ENCODE data around the gene TEX51.

Gene TEX51

DNA sequence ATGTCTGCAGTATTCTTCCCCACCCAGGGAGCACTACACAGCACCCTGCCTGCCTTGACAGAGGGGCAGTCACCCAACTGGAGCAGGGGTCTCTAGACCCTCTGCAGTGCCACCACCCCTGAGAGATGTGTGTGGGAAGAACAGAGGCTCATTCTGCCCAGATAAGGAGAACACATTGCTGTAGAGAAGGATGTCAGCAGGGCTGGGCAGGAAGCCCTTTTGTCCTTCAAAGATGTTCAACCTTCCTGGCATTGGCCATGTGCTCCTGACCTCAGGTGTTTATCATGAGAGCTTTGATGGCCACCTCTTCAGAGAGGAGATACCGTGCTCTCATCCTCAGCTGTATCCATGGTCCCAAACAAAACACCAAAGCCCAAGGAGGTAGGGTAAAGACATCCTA is 4.6 kb upstream of the TEX51 start:
- DNase-seq = no peak

DNA sequence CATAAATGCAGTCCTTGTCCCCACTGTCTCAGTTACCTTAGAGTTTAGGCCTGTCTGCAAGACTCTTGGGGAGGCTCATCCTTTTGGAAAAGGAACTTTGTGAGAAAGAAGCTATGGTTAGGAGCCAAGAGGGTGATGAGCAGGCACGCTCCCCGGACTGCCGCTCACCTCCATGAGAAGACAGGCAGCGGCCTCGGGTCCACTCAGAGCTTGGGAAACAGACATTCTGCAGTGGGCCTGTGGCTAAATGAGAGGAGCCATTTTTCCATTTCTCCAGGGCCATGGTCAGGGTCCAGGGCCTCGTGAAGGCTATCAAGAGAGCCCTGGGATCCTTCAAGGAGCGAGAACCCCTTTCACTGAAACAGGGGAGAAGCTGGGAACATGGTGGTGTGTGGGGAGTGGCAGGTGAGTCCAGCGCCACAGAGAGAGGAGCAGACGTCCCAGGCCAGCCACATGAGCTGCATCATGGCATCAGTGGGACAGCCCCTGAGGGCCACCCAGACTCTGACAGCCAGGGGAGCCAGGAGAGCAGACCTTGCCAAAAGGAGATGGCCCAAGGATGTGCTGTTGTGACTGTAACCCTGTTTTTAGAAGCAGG is 4.0 kb upstream of the TEX51 start:
- no peak for DNase-seq

- no peak for DNase-seq
These were observed 3.4 kb upstream of the TEX51 start for GRCh38 chr2:126895336-126895735.

DNA sequence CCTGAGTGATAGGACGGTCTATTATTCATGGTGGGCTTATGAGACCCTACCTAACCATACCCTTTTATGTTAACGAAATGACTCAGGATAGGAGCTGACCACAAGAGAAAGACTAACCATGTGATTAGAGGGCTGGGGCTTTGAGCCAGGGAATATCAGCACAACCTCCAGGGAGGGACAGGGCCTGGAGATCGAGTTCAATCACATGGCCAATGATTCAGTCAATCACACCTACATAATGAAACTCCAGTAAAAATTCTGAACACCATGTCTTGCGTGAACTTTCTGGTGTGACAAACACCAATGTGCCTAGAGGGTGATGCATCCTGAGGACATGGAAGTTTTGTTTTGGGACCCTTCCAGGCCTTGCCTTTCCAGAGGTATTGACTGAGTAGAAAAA is 2.2 kb upstream of the TEX51 start:
- no peak for DNase-seq

GRCh38 chr2:126899616-126900185 is 1.0 kb downstream of the TEX51 start:
- DNase-seq = no peak

DNA sequence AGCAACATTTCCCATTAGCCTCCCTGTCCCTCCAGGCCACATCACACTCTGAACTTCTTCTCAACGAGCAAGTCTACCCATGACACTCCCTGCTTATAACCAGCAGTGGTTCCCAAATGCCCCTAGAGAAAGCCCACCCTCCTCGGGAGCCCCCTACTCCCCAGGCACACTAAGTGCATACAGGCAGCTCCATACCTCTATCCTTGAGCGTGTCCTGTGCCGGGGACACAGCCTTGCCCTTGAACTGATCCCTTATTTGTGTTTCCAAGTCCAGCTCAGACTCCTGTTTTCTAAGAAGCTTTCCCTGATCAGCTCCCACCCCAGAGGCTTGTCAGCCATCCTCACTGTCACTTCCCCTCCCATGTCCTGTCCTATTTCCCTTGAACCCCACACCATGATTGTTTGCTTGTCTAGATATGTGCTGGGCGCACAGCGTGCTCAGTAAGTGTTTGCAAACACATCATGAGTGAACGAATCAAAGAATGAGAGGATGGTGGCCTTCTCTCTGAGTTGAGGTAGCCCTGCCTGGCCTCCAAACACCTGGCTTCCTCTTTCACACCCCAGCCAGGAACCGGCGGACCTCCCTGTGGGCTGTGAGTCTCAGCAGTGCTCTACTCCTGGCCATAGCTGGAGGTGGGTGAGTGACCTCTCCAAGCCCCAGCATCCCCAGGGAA is 2.1 kb downstream of the TEX51 start:
- DNase-seq = no peak

- DNase-seq = no peak
These were observed 2.8 kb downstream of the TEX51 start for GRCh38 chr2:126901459-126901858.

DNA sequence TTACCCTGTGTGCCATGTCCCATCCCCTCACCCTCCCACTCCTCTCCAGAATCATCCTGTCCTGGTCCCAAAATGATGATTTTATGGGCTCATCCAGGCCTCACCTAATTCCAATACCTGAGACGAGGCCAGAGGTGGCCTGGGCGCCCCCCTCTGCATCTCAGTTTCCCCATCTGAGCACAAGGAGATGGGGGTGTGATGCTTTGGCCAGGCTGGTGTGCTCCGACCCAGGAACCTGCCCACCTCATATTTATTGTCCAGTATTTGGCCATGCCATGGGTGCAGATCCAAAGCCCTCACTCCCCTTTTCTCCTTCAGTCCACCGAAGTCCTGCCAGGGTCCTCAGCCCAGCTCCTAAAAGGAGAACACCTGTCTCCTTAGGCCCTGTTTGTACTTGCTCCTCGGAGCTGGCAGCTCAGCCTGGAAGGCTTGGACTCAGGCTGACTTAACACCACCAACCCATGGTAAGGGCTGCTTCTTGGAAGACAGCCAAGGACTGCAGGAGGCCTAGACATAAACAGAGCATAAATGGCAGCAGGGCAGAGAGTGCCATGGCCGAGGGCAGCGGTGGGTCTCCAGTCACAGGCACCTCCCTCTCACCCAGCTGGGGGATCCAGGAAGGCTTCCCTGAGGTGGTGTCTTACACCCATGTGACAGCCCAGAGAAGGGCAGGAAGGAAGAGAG is 3.6 kb downstream of the TEX51 start:
- DNase-seq = no peak

DNA sequence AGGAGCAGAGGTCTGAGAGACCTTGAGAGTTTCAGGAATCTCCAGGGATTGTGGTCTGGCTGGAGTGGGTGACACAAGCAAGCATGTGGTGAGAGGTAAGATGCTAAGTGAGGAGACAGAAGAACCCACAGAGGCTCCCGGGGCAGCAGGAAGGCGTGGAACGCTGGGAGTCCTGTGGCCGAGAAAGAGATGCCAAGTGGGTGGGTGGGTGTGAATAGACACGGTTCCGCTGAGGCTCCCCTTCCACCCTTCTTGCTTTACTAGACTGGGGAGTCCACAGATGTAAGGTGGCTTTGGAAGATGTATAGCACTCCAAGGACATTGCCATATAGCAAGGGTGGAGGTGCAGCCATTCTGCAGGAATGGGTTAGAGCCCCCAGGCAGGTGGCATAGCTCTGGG is 4.2 kb downstream of the TEX51 start:
- DNase-seq = no peak

DNA sequence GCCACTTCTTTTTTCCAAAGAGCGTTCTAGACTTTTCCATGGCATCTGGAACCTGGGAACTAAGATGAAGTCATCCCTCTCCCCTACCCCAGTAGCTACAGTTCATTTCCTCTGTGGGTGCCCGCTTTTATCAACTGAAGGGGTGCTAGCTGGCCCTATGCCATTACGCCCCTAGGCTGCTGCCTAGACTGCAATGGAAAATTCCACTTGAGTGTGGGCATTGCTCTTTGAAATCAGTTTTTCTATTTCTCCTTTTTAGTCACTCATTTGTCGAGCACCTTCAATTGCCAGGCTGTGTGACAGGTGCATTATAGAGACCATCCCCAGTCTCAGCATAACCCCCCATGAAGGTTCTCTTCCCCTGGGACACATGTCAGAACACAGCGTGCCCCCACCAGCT is 7.3 kb downstream of the TEX51 start:
- no peak for DNase-seq

GRCh38 chr2:126906781-126907180 is 8.1 kb downstream of the TEX51 start:
- no peak for DNase-seq

GRCh38 chr2:126907671-126908070 is 9.0 kb downstream of the TEX51 start:
- DNase-seq = no peak

GRCh38 chr2:126908721-126909177 is 10.1 kb downstream of the TEX51 start:
- no peak for DNase-seq

DNA sequence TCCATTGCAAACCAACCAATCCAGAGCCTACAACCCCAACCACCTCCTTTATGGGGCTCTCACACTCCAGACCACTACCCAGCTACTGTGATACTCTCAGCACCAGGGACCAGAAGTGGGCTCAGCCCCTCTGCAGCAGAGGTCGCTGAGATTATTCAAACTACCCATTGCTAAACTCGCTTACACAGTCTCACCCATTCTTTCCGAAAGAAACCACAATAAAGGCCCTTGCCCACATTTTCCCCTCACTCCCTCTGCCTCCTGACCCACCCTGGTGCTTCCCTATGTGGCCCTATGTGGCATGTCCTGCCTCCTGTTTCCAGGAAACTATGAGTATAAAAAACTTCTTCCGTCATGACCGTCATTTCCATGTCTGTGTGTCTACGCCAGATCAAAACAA is 10.7 kb downstream of the TEX51 start:
- no peak for DNase-seq

- no peak for DNase-seq
These were observed 11.1 kb downstream of the TEX51 start for GRCh38 chr2:126909781-126910180.

DNA sequence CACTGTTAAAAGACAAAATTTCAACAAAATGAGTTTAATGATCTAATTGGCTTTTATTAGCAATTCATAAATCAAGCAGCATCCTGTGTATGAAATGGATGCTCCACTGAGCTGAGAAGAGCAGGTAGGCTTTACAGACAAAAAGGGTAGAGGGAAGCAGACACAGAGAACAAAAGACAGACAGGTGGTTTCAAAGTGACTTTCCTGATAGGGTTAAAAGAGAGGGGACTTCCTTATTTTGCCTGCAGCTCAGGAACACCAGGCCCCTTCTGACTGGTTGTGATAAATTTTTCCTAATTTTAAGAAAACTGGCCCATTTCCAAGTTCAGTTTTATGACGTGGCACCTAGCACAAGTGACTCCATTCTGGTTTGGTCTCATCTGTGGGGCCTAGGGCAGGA is 11.9 kb downstream of the TEX51 start:
- DNase-seq = no peak

GRCh38 chr2:126911111-126911796 is 12.6 kb downstream of the TEX51 start:
- no peak for DNase-seq

DNA sequence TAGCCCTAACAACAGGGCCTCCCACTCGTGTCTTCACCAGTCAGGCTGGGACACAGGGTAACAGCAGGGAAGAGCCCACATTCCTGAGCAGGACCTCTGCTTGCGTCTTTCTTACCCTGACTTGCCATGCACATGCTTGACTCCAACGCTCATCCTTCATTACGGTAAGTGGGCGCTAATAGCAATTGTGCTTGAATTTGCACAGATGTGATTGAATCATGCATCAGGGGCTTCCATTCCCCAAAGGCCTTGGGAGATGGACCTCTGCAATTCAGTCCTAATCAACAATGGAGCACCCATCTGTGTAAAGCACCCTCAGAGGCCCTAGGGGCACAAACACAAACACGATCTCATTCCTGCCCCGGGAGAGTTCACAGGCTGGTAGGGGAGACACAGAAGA is 13.5 kb downstream of the TEX51 start:
- no peak for DNase-seq

DNA sequence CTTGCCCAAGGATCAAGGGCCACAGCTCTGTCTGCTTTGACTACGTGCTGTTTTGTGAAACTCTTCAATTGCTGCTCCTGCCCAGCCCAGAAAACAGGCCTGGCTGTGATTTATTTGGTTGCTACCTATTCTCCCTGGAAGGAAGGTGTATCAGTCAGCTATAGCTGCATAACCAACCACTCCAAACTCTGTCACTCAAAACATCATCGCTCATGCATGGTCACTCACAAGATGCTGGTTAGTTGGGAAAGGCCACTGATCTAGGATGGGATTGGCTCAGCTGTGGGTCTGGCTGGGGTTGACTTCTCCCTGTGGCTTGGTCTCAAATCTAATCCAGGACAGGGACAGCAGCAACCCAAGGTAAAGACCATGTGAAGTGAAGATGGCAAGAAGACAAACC is 14.6 kb downstream of the TEX51 start:
- DNase-seq = no peak

DNA sequence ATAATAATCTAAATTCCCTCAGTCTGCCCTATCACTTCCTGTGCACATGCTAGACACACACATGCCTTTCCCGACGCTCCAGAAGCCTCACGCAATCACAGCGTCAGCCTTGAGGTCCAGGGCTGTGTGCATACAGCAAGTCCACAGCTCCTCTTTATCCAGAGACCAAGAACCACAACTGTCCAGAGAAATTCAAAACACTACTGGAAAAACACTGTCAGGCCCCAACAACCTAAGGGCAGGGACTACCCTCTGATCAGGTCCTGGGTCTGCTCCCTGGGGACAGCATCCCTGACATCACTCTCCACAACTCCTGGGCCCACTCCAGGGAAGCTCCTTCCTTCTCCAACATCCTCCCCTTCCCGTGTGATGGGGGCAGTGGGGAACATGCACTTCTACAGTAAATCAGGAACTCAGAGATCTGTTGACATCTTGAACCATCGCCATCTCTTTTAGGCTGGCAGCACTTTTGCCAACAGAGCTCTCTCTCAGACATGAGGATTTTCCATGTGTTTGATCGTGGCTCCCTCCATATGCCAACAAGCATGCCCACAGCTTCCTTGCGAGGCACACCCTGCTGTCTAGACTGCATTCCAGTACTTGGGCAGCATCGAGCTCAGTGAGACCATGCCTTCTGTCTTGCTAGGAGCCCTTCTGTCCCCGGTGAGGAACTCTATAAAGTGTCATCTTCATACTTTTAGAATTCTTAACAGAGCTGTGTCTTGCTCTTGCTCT is 15.4 kb downstream of the TEX51 start:
- no peak for DNase-seq

DNA sequence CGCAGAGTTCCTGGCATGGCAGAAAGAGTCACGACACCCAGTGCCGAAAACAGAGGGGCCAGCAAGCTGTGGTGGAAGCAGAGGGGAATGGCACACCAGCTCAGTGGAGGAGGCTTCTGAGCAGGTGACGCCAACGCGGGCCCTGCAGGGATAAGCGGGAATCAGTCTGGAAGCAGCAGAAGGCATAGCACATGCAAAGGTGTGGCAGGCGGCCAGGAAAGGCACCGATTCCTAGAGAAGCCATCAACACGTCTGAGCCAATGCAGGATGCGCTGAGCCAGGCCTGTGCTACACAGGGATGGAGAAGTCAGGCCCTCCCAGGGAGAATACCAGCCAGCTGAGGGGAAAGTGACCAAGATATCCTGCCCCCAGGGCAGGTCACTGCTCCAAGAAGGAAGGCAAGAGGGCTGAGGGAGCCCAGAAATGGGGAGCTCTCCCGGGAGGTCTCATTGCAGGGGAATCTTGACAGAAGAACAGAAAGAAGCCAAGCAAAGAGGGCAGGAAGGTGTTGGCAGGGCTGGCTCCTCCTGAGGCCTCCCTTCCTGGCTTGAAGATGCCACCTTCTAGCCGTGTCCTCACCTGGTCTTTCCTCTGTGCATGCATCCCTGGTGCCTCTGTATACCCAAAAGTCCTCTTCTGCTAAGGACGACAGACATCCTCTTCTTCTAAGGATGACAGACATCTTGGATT is 16.3 kb downstream of the TEX51 start:
- DNase-seq = no peak

DNA sequence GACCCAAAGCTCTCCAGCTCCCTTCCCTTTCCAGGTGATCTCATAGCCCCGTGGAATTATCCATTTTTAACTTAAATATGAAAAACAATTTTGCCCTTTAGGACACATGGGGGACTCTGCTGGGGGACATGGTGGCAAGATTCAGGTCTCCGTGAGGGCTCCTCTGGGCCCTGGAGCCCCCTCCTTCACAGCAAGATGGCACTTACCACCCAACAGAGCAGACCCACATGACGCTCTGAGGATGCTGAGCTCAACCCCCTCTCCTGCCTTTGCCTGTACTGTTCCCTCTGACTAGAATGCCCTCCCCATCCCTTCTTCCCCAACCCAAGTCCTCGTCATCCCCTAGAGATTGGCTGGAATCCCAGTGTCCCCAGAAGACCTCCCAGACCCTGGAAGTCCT is 17.2 kb downstream of the TEX51 start:
- no peak for DNase-seq

Data from CD4-positive, alpha-beta T cell treated with Interleukin-10 for 1 hour (primary cell).